Astrocyte of the cerebellum (primary cell): ENCODE data around the gene SLC52A1.

Experiments used
- DNase-seq: peaks from one replicate; pipeline ENCODE4 v3.0.0-alpha.2; 2011; ENCODE audit warnings: low read depth
- H3K4me3 ChIP-seq: 2 replicates; pipeline ENCODE4 v1.5.1; 2011; ENCODE audit warnings: mild to moderate bottlenecking, low read depth, low read length, moderate library complexity
- in situ Hi-C: cut with HindIII; loops from 2 replicates; pipeline ENCODE4 v1.10.0; 2017; ENCODE audit warnings: low sequenced_read_pairs
- TF ChIP-seq, protein P1 (sequence below): IDR thresholded peaks from 2 replicates; pipeline ENCODE4 v1.5.1; 2012; ENCODE audit warnings: low read length, low read depth, moderate library complexity, mild to moderate bottlenecking; ENCODE audit errors: missing control alignments

The SLC52A1 gene

DNA sequence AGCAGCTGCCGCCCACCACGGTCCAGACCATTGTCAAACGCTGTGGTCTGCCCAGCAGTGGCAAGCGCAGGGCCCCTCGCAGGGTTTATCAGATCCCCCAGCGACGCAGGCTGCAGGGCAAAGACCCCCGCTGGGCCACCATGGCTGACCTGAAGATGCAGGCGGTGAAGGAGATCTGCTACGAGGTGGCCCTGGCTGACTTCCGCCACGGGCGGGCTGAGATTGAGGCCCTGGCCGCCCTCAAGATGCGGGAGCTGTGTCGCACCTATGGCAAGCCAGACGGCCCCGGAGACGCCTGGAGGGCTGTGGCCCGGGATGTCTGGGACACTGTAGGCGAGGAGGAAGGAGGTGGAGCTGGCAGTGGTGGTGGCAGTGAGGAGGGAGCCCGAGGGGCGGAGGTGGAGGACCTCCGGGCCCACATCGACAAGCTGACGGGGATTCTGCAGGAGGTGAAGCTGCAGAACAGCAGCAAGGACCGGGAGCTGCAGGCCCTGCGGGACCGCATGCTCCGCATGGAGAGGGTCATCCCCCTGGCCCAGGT is 13.0 kb downstream of the SLC52A1 start:
- no peak overlapping the region for H3K4me3 ChIP-seq
- TF ChIP-seq, protein P1, sequence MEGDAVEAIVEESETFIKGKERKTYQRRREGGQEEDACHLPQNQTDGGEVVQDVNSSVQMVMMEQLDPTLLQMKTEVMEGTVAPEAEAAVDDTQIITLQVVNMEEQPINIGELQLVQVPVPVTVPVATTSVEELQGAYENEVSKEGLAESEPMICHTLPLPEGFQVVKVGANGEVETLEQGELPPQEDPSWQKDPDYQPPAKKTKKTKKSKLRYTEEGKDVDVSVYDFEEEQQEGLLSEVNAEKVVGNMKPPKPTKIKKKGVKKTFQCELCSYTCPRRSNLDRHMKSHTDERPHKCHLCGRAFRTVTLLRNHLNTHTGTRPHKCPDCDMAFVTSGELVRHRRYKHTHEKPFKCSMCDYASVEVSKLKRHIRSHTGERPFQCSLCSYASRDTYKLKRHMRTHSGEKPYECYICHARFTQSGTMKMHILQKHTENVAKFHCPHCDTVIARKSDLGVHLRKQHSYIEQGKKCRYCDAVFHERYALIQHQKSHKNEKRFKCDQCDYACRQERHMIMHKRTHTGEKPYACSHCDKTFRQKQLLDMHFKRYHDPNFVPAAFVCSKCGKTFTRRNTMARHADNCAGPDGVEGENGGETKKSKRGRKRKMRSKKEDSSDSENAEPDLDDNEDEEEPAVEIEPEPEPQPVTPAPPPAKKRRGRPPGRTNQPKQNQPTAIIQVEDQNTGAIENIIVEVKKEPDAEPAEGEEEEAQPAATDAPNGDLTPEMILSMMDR = no peak
- in situ Hi-C loops = no loop called here
- no peak for DNase-seq

- in situ Hi-C loops = no loop called here
- TF ChIP-seq, protein P1 = no peak
- no peak overlapping the region for H3K4me3 ChIP-seq
- no peak for DNase-seq
Observed at GRCh38 chr17:5020502-5021023, 14.7 kb downstream of the SLC52A1 start.

DNA sequence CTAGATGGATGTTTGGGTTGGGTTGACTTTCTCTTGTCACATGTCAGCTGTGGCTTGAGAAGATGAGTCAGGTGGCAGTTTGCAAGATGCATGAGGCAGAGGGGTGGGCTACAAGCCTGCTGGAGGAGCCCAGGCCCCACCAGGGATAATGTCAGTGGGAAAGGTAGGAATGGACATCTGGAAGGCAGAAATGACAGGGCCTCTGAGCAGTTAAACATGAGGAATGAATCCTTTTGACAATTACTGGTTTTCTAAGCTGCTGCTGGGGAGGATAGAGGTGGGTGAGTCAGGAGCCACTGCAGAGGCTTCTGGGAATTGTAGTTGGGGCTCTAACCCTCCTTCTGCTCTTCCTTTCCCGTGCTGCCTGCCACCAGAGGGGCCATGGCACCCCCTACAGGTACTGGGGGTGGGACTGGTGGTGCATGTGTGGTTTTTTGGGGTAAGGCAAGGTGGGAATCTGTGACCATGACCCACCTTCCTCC is 15.7 kb downstream of the SLC52A1 start:
- TF ChIP-seq, protein P1 = peak; percentile 6
- no peak for DNase-seq
- H3K4me3 ChIP-seq = no peak overlapping the region
- in situ Hi-C loops = no loop called here

DNA sequence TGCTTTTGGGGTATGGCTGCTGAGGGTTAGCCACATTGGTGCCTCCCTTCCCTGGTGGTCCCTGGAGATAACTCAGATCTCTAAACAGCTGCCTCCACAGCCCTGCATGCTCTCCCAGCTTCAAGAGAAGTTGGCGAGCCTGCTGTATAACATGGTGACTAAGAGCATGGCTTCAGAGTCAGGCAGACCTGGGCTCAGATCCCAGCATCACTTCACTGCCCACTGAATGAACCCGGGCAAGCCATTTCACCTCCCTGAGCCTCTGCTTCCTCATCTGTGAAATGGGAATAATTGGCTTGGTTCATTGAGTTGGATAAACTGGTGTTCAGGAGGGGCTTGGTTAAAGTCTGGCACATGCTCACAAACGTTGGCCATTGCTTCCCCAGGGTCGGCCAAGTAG is 20.9 kb downstream of the SLC52A1 start:
- TF ChIP-seq, protein P1 = no peak
- DNase-seq = no peak
- in situ Hi-C loops = no loop called here
- H3K4me3 ChIP-seq = no peak overlapping the region

GRCh38 chr17:5011928-5012327 is 23.3 kb downstream of the SLC52A1 start:
- in situ Hi-C loops = no loop called here
- TF ChIP-seq, protein P1 = no peak
- DNase-seq = no peak
- H3K4me3 ChIP-seq = no peak overlapping the region

DNA sequence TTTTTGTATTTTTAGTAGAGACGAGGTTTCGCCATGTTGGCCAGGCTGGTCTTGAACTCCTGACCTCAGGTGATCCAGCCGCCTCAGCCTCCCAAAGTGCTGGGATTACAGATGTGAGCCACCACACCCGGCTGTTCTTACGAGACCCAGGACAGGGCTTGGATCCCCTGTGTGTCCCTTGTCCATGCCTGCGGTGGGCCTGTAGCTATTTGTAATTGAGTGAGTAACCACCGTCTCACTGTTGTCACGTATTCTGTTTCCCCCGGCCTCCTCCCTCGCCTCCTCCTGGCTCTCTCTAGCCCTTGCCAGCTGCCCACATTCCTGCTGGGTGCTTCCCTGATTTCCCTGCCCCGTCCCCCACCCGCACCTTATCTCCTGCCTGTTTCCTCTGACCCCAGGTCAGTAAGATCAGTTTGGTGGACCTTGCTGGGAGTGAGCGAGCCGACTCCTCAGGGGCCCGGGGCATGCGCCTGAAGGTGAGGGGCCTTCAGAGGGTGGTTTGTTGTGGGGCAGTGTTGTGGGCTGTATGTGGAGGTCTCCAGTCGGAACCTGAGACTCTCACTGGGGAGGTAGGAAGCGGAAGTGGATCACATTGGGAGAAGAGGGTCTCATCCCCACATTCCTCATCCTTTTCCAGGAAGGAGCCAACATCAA is 31.9 kb downstream of the SLC52A1 start:
- TF ChIP-seq, protein P1 = no peak
- in situ Hi-C loops = no loop called here
- H3K4me3 ChIP-seq = no peak overlapping the region

More for the DNA sequence above, 31.9 kb downstream of the SLC52A1 start:
- no peak for DNase-seq
